ENCODE results near the gene ADAM12. TPM values are rescaled to one million over a fixed set of nuclear protein-coding genes. Genes with fewer than 3 reads are reported as not detected.

ADAM12 gene
- polyA plus RNA-seq, 1 experiment: 8.6 TPM

DNA sequence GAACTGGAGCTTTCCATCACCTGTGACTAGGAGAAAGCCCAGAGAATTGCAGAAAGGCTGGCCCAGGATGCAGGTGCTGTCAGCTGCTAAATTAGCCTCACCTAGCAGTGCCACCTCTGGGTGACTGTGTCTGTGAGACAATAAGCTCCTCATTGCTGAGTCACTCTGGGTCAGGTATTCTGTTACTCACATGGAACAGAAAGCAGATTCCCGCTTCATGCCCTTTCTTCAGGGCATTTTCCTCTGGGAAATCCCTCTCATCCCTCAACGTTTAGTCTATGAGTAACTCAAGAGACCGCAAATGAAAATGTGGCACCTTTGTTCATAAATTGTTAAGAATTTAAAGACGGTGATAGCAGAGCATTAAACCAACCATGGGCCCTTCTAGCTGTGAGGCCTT, 184.0 kb downstream of the ADAM12 start:
- DNase-seq (ENCODE audit: low read depth): no peak
- CTCF ChIA-PET: interaction anchor here (1.1 to 1.4 kb wide), 2 partner anchors 9 to 12 kb away, joined by 3 to 6 read pairs; no protein-coding TSS in a partner anchor
- TF ChIP-seq, protein P1, sequence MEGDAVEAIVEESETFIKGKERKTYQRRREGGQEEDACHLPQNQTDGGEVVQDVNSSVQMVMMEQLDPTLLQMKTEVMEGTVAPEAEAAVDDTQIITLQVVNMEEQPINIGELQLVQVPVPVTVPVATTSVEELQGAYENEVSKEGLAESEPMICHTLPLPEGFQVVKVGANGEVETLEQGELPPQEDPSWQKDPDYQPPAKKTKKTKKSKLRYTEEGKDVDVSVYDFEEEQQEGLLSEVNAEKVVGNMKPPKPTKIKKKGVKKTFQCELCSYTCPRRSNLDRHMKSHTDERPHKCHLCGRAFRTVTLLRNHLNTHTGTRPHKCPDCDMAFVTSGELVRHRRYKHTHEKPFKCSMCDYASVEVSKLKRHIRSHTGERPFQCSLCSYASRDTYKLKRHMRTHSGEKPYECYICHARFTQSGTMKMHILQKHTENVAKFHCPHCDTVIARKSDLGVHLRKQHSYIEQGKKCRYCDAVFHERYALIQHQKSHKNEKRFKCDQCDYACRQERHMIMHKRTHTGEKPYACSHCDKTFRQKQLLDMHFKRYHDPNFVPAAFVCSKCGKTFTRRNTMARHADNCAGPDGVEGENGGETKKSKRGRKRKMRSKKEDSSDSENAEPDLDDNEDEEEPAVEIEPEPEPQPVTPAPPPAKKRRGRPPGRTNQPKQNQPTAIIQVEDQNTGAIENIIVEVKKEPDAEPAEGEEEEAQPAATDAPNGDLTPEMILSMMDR (IDR thresholded peaks at IDR 0.05; ENCODE audit: insufficient read depth, low read depth, low read length): no peak
- Histone ChIP-seq H3K36me3 (ENCODE audit: control insufficient read depth, insufficient read depth, low read length) (no peaks in the 10 kb centered on the region), H3K27me3 (ENCODE audit: control insufficient read depth, insufficient read depth, low read length) (no peaks in the 10 kb centered on the region), H3K4me3 (ENCODE audit: low read depth, low read length) (no peak overlapping the region)
- POLR2A ChIA-PET: no interaction called here

DNA sequence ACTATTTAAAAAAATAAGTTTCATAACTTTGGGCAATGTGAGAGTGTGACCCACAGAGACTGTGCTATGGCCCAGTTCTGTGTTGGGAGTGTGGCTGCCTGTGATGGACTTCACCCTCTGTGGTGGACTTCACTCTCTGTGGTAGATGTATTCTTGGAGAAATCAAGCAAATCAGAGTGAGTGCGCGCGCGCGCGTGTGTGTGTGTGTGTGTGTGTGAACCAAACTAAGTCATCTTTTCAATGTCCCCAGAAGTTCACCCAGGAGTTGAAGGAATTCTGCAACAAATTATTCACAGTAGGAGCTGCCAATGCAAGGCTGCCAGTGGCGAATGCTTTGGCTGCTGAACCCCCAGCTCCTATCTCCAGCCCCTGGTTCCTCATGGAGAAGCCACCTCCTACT, 184.5 kb downstream of the ADAM12 start:
- ChIA-PET CTCF (interaction anchor here (1.1 to 1.4 kb wide), 2 partner anchors 10 to 13 kb away, joined by 3 to 6 read pairs; no protein-coding TSS in a partner anchor), POLR2A (no interaction called here)
- Histone ChIP-seq H3K4me3 (ENCODE audit: low read depth, low read length) (no peak overlapping the region), H3K27me3 (ENCODE audit: control insufficient read depth, insufficient read depth, low read length) (no peaks in the 10 kb centered on the region), H3K36me3 (ENCODE audit: control insufficient read depth, insufficient read depth, low read length) (no peaks in the 10 kb centered on the region)
- TF ChIP-seq, protein P1 (IDR thresholded peaks at IDR 0.05; ENCODE audit: insufficient read depth, low read depth, low read length): no peak
- DNase-seq (ENCODE audit: low read depth): no peak

DNA sequence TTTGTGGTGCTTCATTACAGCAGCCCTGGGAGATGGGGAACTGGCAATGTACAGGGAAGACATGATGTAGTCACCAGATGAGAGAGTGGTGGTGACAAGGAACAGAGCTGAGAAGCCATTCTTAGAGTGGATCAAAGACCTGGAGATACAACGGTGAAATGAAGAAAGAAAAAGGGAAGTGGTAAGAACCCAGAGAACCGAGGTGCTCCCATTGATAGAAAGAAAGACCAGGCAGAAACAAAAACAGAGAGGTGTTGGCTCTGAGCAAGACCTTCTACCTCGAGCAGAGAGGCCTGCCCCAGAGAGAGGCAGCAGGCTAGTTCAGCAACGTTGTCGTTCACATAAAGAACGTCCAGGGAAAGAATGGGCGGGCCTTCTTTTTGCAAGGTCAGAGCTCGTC, 186.7 kb downstream of the ADAM12 start:
- Histone ChIP-seq H3K4me3 (ENCODE audit: low read depth, low read length) (no peak overlapping the region), H3K27me3 (ENCODE audit: control insufficient read depth, insufficient read depth, low read length) (no peaks in the 10 kb centered on the region), H3K36me3 (ENCODE audit: control insufficient read depth, insufficient read depth, low read length) (no peaks in the 10 kb centered on the region)
- ChIA-PET CTCF (interaction anchor here (1.5 kb wide), 1 partner anchor 186 kb away, joined by 4 read pairs; no protein-coding TSS in a partner anchor), POLR2A (no interaction called here)
- DNase-seq (ENCODE audit: low read depth): no peak
- TF ChIP-seq, protein P1 (IDR thresholded peaks at IDR 0.05; ENCODE audit: insufficient read depth, low read depth, low read length): no peak

DNA sequence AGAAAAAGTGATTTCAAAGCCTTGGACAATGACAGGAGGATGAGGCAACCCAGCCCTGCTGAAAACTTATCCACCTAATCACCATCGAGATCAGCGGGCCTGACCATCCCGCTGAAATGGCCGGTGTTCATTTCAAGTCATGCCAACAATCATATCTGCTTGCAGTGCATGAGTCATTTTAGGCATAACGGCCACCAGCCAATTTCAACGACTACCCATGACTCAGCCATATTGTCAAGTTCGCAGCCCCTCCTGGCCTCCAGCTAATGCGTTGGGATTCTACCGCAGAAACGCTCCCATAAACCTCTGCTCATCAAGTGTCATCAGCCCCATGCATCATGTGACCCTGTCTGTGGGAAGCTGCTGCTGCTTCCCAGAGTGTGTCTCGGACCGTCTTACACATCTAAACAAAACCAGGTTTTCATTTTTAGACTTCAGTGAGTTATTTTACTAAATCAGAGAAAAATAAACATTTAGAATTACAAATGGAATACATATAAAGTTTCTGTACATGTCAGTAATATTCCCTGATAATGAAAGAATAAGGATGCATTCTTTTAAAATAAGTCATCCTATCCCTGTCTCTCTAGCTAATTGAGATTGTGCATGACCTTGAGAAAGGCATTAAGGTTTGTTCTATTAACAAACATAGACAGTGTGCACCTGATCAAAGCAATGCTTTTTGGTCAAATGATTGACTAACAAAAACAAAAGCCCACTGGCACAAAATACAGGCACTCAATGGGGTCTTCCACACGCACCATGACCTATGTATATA, 188.9 kb downstream of the ADAM12 start:
- CTCF ChIA-PET: interaction anchor here (0.6 kb wide), 1 partner anchor 21 kb away, joined by 3 read pairs; no protein-coding TSS in a partner anchor
- POLR2A ChIA-PET: no interaction called here
- Histone ChIP-seq H3K27me3 (ENCODE audit: control insufficient read depth, insufficient read depth, low read length) (no peaks in the 10 kb centered on the region), H3K36me3 (ENCODE audit: control insufficient read depth, insufficient read depth, low read length) (no peaks in the 10 kb centered on the region), H3K4me3 (ENCODE audit: low read depth, low read length) (no peak overlapping the region)
- peak; percentile 74 for DNase-seq (ENCODE audit: low read depth)
- TF ChIP-seq, protein P1 (IDR thresholded peaks at IDR 0.05; ENCODE audit: insufficient read depth, low read depth, low read length): no peak

DNA sequence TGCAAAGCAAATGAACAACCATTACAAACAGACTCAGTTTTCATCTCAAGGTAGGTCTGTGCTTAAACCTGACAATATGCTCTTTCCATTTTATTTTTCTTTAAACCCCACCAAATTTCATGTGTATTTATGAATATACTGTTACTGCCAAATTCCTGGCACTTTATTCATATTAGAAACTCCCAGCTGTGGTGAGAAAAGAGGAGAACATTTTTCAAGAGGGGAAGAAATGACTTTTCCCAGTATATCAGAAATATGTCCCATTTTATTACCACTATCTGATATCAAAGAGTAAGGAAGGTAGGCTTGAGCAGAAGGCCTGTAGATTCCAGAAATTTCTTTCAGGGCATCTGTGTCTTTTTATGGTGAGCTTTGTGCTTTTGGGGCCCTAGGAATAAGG, 189.6 kb downstream of the ADAM12 start:
- Histone ChIP-seq H3K4me3 (ENCODE audit: low read depth, low read length) (no peak overlapping the region), H3K27me3 (ENCODE audit: control insufficient read depth, insufficient read depth, low read length) (no peaks in the 10 kb centered on the region), H3K36me3 (ENCODE audit: control insufficient read depth, insufficient read depth, low read length) (no peaks in the 10 kb centered on the region)
- DNase-seq (ENCODE audit: low read depth): no peak
- TF ChIP-seq, protein P1 (IDR thresholded peaks at IDR 0.05; ENCODE audit: insufficient read depth, low read depth, low read length): no peak
- CTCF ChIA-PET: no interaction called here
- POLR2A ChIA-PET: no interaction called here
